CD4-positive, alpha-beta T cell treated with Interleukin-1 beta for 1 hour (primary cell): ENCODE measurements around the gene PUM1.

ENCODE experiments used
- DNase-seq, 2 donors: peaks; one replicate each; pipeline ENCODE4 v3.0.0-alpha.2; 2020 to 2022

Gene PUM1

GRCh38 chr1:31020007-31020790 is 45.3 kb downstream of the PUM1 start:
- no peak for DNase-seq

- no peak for DNase-seq
Measured at GRCh38 chr1:31019401-31019800, 46.1 kb downstream of the PUM1 start.

GRCh38 chr1:31016868-31017267 is 48.6 kb downstream of the PUM1 start:
- no peak for DNase-seq

- DNase-seq: no peak
Measured at GRCh38 chr1:31013187-31013864, 52.2 kb downstream of the PUM1 start.

GRCh38 chr1:31012210-31012924 is 53.1 kb downstream of the PUM1 start:
- DNase-seq: no peak

- no peak for DNase-seq
Measured at GRCh38 chr1:31011719-31012118, 53.8 kb downstream of the PUM1 start.

GRCh38 chr1:31010086-31010989 is 55.2 kb downstream of the PUM1 start:
- DNase-seq: no peak

GRCh38 chr1:31007462-31007991 is 58.0 kb downstream of the PUM1 start:
- DNase-seq: no peak

- DNase-seq: no peak
Measured at GRCh38 chr1:31006747-31007146, 58.8 kb downstream of the PUM1 start.

- DNase-seq: no peak
Measured at GRCh38 chr1:31005617-31006166, 59.8 kb downstream of the PUM1 start.

GRCh38 chr1:31005198-31005597 is 60.3 kb downstream of the PUM1 start:
- no peak for DNase-seq

GRCh38 chr1:31004231-31004621 is 61.3 kb downstream of the PUM1 start:
- DNase-seq: no peak

GRCh38 chr1:31003613-31004230 is 61.8 kb downstream of the PUM1 start:
- DNase-seq: no peak

GRCh38 chr1:31000301-31000700 is 65.2 kb downstream of the PUM1 start:
- DNase-seq: no peak

- no peak for DNase-seq
Measured at GRCh38 chr1:30998887-30999286, 66.6 kb downstream of the PUM1 start.

- no peak for DNase-seq
Measured at GRCh38 chr1:30998171-30998570, 67.3 kb downstream of the PUM1 start.

GRCh38 chr1:30997463-30998057 is 68.0 kb downstream of the PUM1 start:
- DNase-seq: no peak

GRCh38 chr1:30995990-30996612 is 69.4 kb downstream of the PUM1 start:
- no peak for DNase-seq

- DNase-seq: no peak
Measured at GRCh38 chr1:30991862-30992606, 73.5 kb downstream of the PUM1 start.

- DNase-seq: no peak
Measured at GRCh38 chr1:30990591-30990990, 74.9 kb downstream of the PUM1 start.
